A673 (cell line): ENCODE data around the gene NRXN2. TPM values are rescaled to one million over a fixed set of nuclear protein-coding genes. Genes with fewer than 3 reads are reported as not detected.

Experiments
- BruUV-seq: library from RNA; stranded (reverse); fragments of 400-500 nt; replicated peaks from 2 replicates; lab custom pipeline; 2021; lab: Mats Ljungman, UMichigan
- CTCF ChIA-PET: fragments of 300-600 bp; sonication (Branson Sonifier 250); formaldehyde crosslinking; loops from one replicate; lab custom pipeline; 2022; ENCODE audit warnings: antibody characterized with exemption; lab: Charles Lee
- POLR2A ChIA-PET: fragments of 300-600 bp; sonication (Branson Sonifier 250); formaldehyde crosslinking; loops from one replicate; lab custom pipeline; 2022; ENCODE audit warnings: antibody characterized with exemption; ENCODE audit not compliant: low non-redundant PET; lab: Charles Lee
- DNase-seq: peaks from one replicate; pipeline ENCODE4 v3.0.0-alpha.2; 2015; ENCODE audit warnings: low spot score
- H3K27ac ChIP-seq: fragments of 200-600 bp; sonication (generic); 2 replicates; pipeline ENCODE4 v1.5.1; 2016; ENCODE audit warnings: mixed run types, low read depth, mild to moderate bottlenecking, mixed read lengths, antibody characterized with exemption, low read length; ENCODE audit not compliant: poor library complexity, severe bottlenecking
- H3K27me3 ChIP-seq: fragments of 200-600 bp; sonication (generic); replicated peaks from 2 replicates; pipeline ENCODE4 v1.6.1; 2017; ENCODE audit warnings: mixed run types, low read depth, mild to moderate bottlenecking, mixed read lengths, antibody characterized with exemption, low read length; ENCODE audit not compliant: insufficient read depth, poor library complexity
- H3K36me3 ChIP-seq: fragments of 200-600 bp; sonication (generic); 2 replicates; pipeline ENCODE4 v1.6.1; 2016; ENCODE audit warnings: mixed run types, mild to moderate bottlenecking, mixed read lengths, antibody characterized with exemption, low read length; ENCODE audit not compliant: insufficient read depth, poor library complexity, severe bottlenecking
- H3K4me1 ChIP-seq: fragments of 200-600 bp; sonication (generic); 2 replicates; pipeline ENCODE4 v1.6.1; 2017; ENCODE audit warnings: mixed run types, mild to moderate bottlenecking, mixed read lengths, antibody characterized with exemption, low read length; ENCODE audit not compliant: insufficient read depth, poor library complexity, severe bottlenecking
- H3K4me3 ChIP-seq: fragments of 200-600 bp; sonication (generic); 2 replicates; pipeline ENCODE4 v1.5.1; 2016; ENCODE audit warnings: low read depth, mixed run types, mild to moderate bottlenecking, mixed read lengths, low read length; ENCODE audit not compliant: poor library complexity, severe bottlenecking
- H3K9me3 ChIP-seq: fragments of 200-600 bp; sonication (generic); 2 replicates; pipeline ENCODE4 v1.6.1; 2016; ENCODE audit warnings: mixed run types, low read depth, mild to moderate bottlenecking, mixed read lengths, antibody characterized with exemption, low read length; ENCODE audit not compliant: poor library complexity, severe bottlenecking
- CTCF ChIP-seq: fragments of 300-800, 200-600 bp; sonication (generic); conservative IDR thresholded peaks from 2 replicates; pipeline ENCODE4 v1.5.1; 2017; ENCODE audit warnings: low read depth, mild to moderate bottlenecking, antibody characterized with exemption, low read length, moderate library complexity, mixed read lengths
- EZH2 ChIP-seq: fragments of 200-600 bp; sonication (generic); IDR thresholded peaks from 2 replicates; pipeline ENCODE4 v1.6.1; 2017; ENCODE audit warnings: borderline replicate concordance, low read depth, mild to moderate bottlenecking, mixed read lengths, antibody characterized with exemption, low read length; ENCODE audit not compliant: poor library complexity, severe bottlenecking
- intact Hi-C: fragments of 100-400 bp; cut with micrococcal nuclease; formaldehyde crosslinking; loops from one replicate; pipeline ENCODE4 v1.10.0; 2022; ENCODE audit not compliant: unreplicated experiment
- total RNA-seq: library from RNA; stranded (reverse); gene quantifications from 2 replicates; pipeline ENCODE4 v1.2.3, GENCODE V29; 2021

Gene NRXN2
- total RNA-seq, 1 experiment from 2014 or later: 5.0 TPM

- POLR2A ChIA-PET: no interaction called here
- Histone ChIP-seq H3K4me1 (peaks cover 5% of the 10 kb centered on the region), H3K9me3 (no peaks in the 10 kb centered on the region), H3K36me3 (no peaks in the 10 kb centered on the region), H3K4me3 (no peak overlapping the region), H3K27me3 (peaks cover 17% of the 10 kb centered on the region), H3K27ac (no peak overlapping the region)
- intact Hi-C loops: no loop called here
- no peak for DNase-seq
- TF ChIP-seq CTCF (no peak), EZH2 (no peak)
- CTCF ChIA-PET: interaction anchor here (0.6 kb wide), 1 partner anchor 18 kb away, joined by 3 read pairs; no protein-coding TSS in a partner anchor
- no TSS peak for BruUV-seq
Observed at GRCh38 chr11:64692764-64693331, 30.1 kb downstream of the NRXN2 start.

GRCh38 chr11:64691543-64691942 is 31.5 kb downstream of the NRXN2 start:
- POLR2A ChIA-PET: no interaction called here
- Histone ChIP-seq H3K4me1 (peaks cover 5% of the 10 kb centered on the region), H3K4me3 (no peak overlapping the region), H3K9me3 (no peaks in the 10 kb centered on the region), H3K36me3 (no peaks in the 10 kb centered on the region), H3K27me3 (peaks cover 14% of the 10 kb centered on the region), H3K27ac (no peak overlapping the region)
- BruUV-seq: no TSS peak
- TF ChIP-seq EZH2 (no peak), CTCF (no peak)
- DNase-seq: no peak
- intact Hi-C loops: no loop called here
- CTCF ChIA-PET: no interaction called here

GRCh38 chr11:64690235-64690634 is 32.8 kb downstream of the NRXN2 start:
- DNase-seq: no peak
- Histone ChIP-seq H3K4me1 (peaks cover 5% of the 10 kb centered on the region), H3K9me3 (no peaks in the 10 kb centered on the region), H3K27me3 (peaks cover 14% of the 10 kb centered on the region), H3K27ac (no peak overlapping the region), H3K36me3 (no peaks in the 10 kb centered on the region), H3K4me3 (no peak overlapping the region)
- intact Hi-C loops: no loop called here
- ChIA-PET POLR2A (interaction anchor here (0.6 kb wide), 1 partner anchor 26 kb away, joined by 3 read pairs; no protein-coding TSS in a partner anchor), CTCF (no interaction called here)
- TF ChIP-seq CTCF: no peak
- no peak for TF ChIP-seq EZH2
- BruUV-seq: no TSS peak
